Liver (tissue), 9 donors: Measurements from ENCODE around the gene BOLL. TPM values are rescaled to one million over a fixed set of nuclear protein-coding genes. Genes with fewer than 3 reads are reported as not detected.

Experiments
- DNase-seq: peaks from one replicate; pipeline ENCODE4 v3.0.0-alpha.2; 2017; ENCODE audit warnings: low spot score
- H3K27ac ChIP-seq, 2 donors: one replicate each; pipeline ENCODE4 v1.7.0; 2013; ENCODE audit warnings: inconsistent platforms in 2 of 2, low read length in 2 of 2, control low read depth in 1 of 2, low read depth in 1 of 2, mild to moderate bottlenecking in 1 of 2
- H3K27me3 ChIP-seq, 4 donors: one replicate each; pipeline versions ENCODE4 v1.6.1 to v1.7.0; 2013; ENCODE audit warnings: low read length in 3 of 4, inconsistent platforms in 1 of 4, mild to moderate bottlenecking in 1 of 4, moderate library complexity in 1 of 4; ENCODE audit not compliant: control insufficient read depth in 4 of 4, insufficient read depth in 4 of 4
- H3K36me3 ChIP-seq, 4 donors: one replicate each; pipeline versions ENCODE4 v1.6.1 to v1.7.0; 2013; ENCODE audit warnings: low read length in 3 of 4, mild to moderate bottlenecking in 3 of 4, low read depth in 1 of 4, moderate library complexity in 1 of 4; ENCODE audit not compliant: control insufficient read depth in 4 of 4, insufficient read depth in 3 of 4
- H3K4me1 ChIP-seq, 4 donors: one replicate each; pipeline versions ENCODE4 v1.6.1 to v1.7.0; 2013; ENCODE audit warnings: low read length in 3 of 4, mild to moderate bottlenecking in 3 of 4, moderate library complexity in 1 of 4; ENCODE audit not compliant: control insufficient read depth in 4 of 4, insufficient read depth in 4 of 4
- H3K4me3 ChIP-seq, 3 donors: one replicate each; pipeline versions ENCODE4 v1.6.1 to v1.7.0; 2013; ENCODE audit warnings: low read length in 3 of 3, control low read depth in 1 of 3, low read depth in 1 of 3, mild to moderate bottlenecking in 1 of 3
- H3K9ac ChIP-seq, 2 donors: one replicate each; pipeline ENCODE4 v1.7.0; 2013; ENCODE audit warnings: low read length in 2 of 2, mild to moderate bottlenecking in 2 of 2, moderate library complexity in 2 of 2, control low read depth in 1 of 2, low read depth in 1 of 2
- H3K9me3 ChIP-seq, 4 donors: one replicate each; pipeline versions ENCODE4 v1.6.1 to v1.7.0; 2013; ENCODE audit warnings: low read length in 3 of 4; ENCODE audit not compliant: control insufficient read depth in 4 of 4
- CTCF ChIP-seq: fragments of 150-350 bp; IDR thresholded peaks from 2 replicates; pipeline ENCODE4 v1.5.1; 2017; ENCODE audit warnings: improper control_type of control experiment, low read depth, low read length; ENCODE audit not compliant: missing input control
- EGR1 ChIP-seq, 2 donors: IDR thresholded peaks; 2 replicates each; pipeline ENCODE4 v1.6.1; 2016 to 2018; ENCODE audit warnings: antibody characterized with exemption in 2 of 2, low read depth in 2 of 2
- FOXA1 ChIP-seq: IDR thresholded peaks from 2 replicates; pipeline ENCODE4 v1.6.1; 2016; ENCODE audit warnings: antibody characterized with exemption
- GABPA ChIP-seq, 2 donors: IDR thresholded peaks in 1 of 2; conservative IDR thresholded peaks in 1 of 2; 2 replicates each; pipeline ENCODE4 v1.6.1; 2016; ENCODE audit warnings: antibody characterized with exemption in 2 of 2, mild to moderate bottlenecking in 1 of 2, moderate library complexity in 1 of 2
- HNF4A ChIP-seq, 2 donors: conservative IDR thresholded peaks; 2 replicates each; pipeline ENCODE4 v1.6.1; 2016; ENCODE audit warnings: antibody characterized with exemption in 2 of 2, mild to moderate bottlenecking in 2 of 2
- HNF4G ChIP-seq: IDR thresholded peaks from 2 replicates; pipeline ENCODE4 v1.6.1; 2016; ENCODE audit warnings: antibody characterized with exemption
- JUND ChIP-seq, 2 donors: IDR thresholded peaks; 2 replicates each; pipeline ENCODE4 v1.6.1; 2016; ENCODE audit warnings: antibody characterized with exemption in 2 of 2
- RAD21 ChIP-seq, 2 donors: IDR thresholded peaks; 2 replicates each; pipeline ENCODE4 v1.6.1; 2016; ENCODE audit warnings: antibody characterized with exemption in 2 of 2, mild to moderate bottlenecking in 2 of 2
- RXRA ChIP-seq, 2 donors: IDR thresholded peaks; 2 replicates each; pipeline ENCODE4 v1.6.1; 2017 to 2018; ENCODE audit warnings: antibody characterized with exemption in 2 of 2, mild to moderate bottlenecking in 1 of 2
- SP1 ChIP-seq: IDR thresholded peaks from 2 replicates; pipeline ENCODE4 v1.6.1; 2018; ENCODE audit warnings: antibody characterized with exemption, mild to moderate bottlenecking
- TAF1 ChIP-seq: conservative IDR thresholded peaks from 2 replicates; pipeline ENCODE4 v1.6.1; 2016; ENCODE audit warnings: antibody characterized with exemption, mild to moderate bottlenecking
- YY1 ChIP-seq: IDR thresholded peaks from 2 replicates; pipeline ENCODE4 v1.6.1; 2016; ENCODE audit warnings: antibody characterized with exemption, mild to moderate bottlenecking
- ZBTB33 ChIP-seq: IDR thresholded peaks from 2 replicates; pipeline ENCODE4 v1.6.1; 2016; ENCODE audit warnings: antibody characterized with exemption
- WGBS: extraction: QIAGEN DNeasy Blood & Tissue Kit; methylation state at CpG from one replicate; pipeline ENCODE4 v1.1.7; 2013; 5-methylcytosine and 5-hydroxymethylcytosine counted together
- polyA plus RNA-seq, 2 donors: library from polyadenylated mRNA; stranded (reverse) in 1 of 2; unstranded in 1 of 2; fragments of 200-250 nt in 1 of 2; fragments of >200 nt in 1 of 2; fragmentation: Nextera tagmentation in 1 of 2; extraction: Ambion mirVana in 1 of 2; gene quantifications; one replicate each; pipeline versions ENCODE4 v1.2.1 to v1.2.3, GENCODE V29; 2013 to 2015
- total RNA-seq, 2 donors: library from RNA; depleted of rRNA; stranded (reverse); fragments of >200 nt; gene quantifications; one replicate each; pipeline ENCODE4 v1.2.3, GENCODE V29; 2014
- TF ChIP-seq, protein P1 (sequence below): IDR thresholded peaks from 2 replicates; pipeline ENCODE4 v1.6.1; 2016; ENCODE audit warnings: antibody characterized with exemption
- TF ChIP-seq, protein P2 (sequence below): IDR thresholded peaks from 2 replicates; pipeline ENCODE4 v1.6.1; 2016; ENCODE audit warnings: antibody characterized with exemption, mild to moderate bottlenecking
- TF ChIP-seq, protein P3 (sequence below): IDR thresholded peaks from 2 replicates; pipeline ENCODE4 v1.6.1; 2016; ENCODE audit warnings: antibody characterized with exemption
- donor health status: healthy.
- donor health status: healthy.
- donor health status: healthy.
- donor health status: healthy.
- donor health status: healthy.

BOLL gene
- total and polyA plus RNA-seq, 4 donors: not detected

DNA sequence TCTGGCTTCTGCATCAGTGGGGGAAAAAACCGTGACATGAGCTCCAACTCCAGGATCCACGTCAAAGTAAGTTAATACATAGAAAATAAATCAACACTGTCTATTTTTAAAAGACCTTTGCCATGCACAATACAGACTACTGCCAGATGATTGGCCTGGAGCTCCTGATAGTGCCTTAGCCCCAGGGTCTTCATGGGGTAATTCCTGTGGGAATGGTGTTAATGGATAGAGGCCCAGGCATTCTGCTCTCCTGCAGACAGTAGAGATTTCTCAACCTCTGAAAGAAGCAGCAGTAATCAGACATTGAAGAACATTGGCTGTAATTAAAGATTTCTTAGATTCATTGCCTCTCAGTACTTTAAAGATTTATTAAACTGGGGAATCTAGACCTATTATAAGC, 15.0 kb upstream of the BOLL start:
- Histone ChIP-seq H3K9ac (no peak overlapping the region), H3K4me3 (no peak overlapping the region), H3K4me1 (peaks cover 6 to 11% (median 7%) of the 10 kb centered on the region in 4 donors), H3K36me3 (no peaks in the 10 kb centered on the region), H3K27me3 (peaks cover 0 to 8% (median 0%) of the 10 kb centered on the region in 4 donors), H3K27ac (no peak overlapping the region), H3K9me3 (no peaks in the 10 kb centered on the region)
- TF ChIP-seq HNF4A (conservative IDR thresholded peaks at IDR 0.05): no peak
- TF ChIP-seq, protein P1, sequence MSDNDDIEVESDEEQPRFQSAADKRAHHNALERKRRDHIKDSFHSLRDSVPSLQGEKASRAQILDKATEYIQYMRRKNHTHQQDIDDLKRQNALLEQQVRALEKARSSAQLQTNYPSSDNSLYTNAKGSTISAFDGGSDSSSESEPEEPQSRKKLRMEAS: no peak
- TF ChIP-seq ZBTB33: no peak
- no peak for TF ChIP-seq CTCF
- no peak for TF ChIP-seq GABPA (IDR thresholded peaks at IDR 0.05 in 1 of 2, conservative IDR thresholded peaks at IDR 0.05 in 1 of 2)
- TF ChIP-seq FOXA1: no peak
- no peak for TF ChIP-seq RXRA (IDR thresholded peaks at IDR 0.05)
- TF ChIP-seq SP1: no peak
- TF ChIP-seq YY1: no peak
- TF ChIP-seq EGR1 (IDR thresholded peaks at IDR 0.05; ENCODE audit: low read depth in 2 of 2): no peak
- no peak for TF ChIP-seq HNF4G
- TF ChIP-seq, protein P2, sequence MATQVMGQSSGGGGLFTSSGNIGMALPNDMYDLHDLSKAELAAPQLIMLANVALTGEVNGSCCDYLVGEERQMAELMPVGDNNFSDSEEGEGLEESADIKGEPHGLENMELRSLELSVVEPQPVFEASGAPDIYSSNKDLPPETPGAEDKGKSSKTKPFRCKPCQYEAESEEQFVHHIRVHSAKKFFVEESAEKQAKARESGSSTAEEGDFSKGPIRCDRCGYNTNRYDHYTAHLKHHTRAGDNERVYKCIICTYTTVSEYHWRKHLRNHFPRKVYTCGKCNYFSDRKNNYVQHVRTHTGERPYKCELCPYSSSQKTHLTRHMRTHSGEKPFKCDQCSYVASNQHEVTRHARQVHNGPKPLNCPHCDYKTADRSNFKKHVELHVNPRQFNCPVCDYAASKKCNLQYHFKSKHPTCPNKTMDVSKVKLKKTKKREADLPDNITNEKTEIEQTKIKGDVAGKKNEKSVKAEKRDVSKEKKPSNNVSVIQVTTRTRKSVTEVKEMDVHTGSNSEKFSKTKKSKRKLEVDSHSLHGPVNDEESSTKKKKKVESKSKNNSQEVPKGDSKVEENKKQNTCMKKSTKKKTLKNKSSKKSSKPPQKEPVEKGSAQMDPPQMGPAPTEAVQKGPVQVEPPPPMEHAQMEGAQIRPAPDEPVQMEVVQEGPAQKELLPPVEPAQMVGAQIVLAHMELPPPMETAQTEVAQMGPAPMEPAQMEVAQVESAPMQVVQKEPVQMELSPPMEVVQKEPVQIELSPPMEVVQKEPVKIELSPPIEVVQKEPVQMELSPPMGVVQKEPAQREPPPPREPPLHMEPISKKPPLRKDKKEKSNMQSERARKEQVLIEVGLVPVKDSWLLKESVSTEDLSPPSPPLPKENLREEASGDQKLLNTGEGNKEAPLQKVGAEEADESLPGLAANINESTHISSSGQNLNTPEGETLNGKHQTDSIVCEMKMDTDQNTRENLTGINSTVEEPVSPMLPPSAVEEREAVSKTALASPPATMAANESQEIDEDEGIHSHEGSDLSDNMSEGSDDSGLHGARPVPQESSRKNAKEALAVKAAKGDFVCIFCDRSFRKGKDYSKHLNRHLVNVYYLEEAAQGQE: no peak
- no peak for TF ChIP-seq JUND (IDR thresholded peaks at IDR 0.05)
- TF ChIP-seq RAD21 (IDR thresholded peaks at IDR 0.05): no peak
- no peak for TF ChIP-seq TAF1
- DNase-seq: no peak
- 88% methylated on average over 2 of the region's 2 CpGs for WGBS

- peaks cover 3 to 4% (median 3%) of the 10 kb centered on the region in 4 donors for H3K4me1 ChIP-seq
- 66% methylated on average over 3 of the region's 3 CpGs for WGBS
- H3K36me3 ChIP-seq: no peaks in the 10 kb centered on the region
- peaks cover 0 to 11% (median 1%) of the 10 kb centered on the region in 4 donors for H3K27me3 ChIP-seq
- H3K4me3 ChIP-seq: no peak overlapping the region
- no peak overlapping the region for H3K27ac ChIP-seq
- H3K9ac ChIP-seq: no peak overlapping the region
- no peaks in the 10 kb centered on the region for H3K9me3 ChIP-seq
- TF ChIP-seq RAD21 (IDR thresholded peaks at IDR 0.05) (no peak), ZBTB33 (no peak), HNF4G (no peak), FOXA1 (no peak), JUND (IDR thresholded peaks at IDR 0.05) (no peak), YY1 (no peak)
- TF ChIP-seq, protein P1: no peak
- TF ChIP-seq, protein P3, sequence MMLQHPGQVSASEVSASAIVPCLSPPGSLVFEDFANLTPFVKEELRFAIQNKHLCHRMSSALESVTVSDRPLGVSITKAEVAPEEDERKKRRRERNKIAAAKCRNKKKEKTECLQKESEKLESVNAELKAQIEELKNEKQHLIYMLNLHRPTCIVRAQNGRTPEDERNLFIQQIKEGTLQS: no peak
- DNase-seq: no peak
Observed at GRCh38 chr2:197799068-197799467, 13.9 kb upstream of the BOLL start.
